GM23338 (cell line): ENCODE measurements around the gene CALHM5. TPM values are rescaled to one million over a fixed set of nuclear protein-coding genes. Genes with fewer than 3 reads are reported as not detected.

Experiments
- ATAC-seq: fragments of 200-7000 bp; cut with Tn5 transposase; 3 replicates; pipeline ENCODE4 v1.9.1; 2020
- DNase-seq: peaks from one replicate; pipeline ENCODE4 v3.0.0-alpha.2; 2015; ENCODE audit warnings: low spot score
- H2AFZ ChIP-seq: fragments of 200-600 bp; sonication (generic); 2 replicates; pipeline ENCODE4 v1.8.0; 2016; ENCODE audit warnings: antibody characterized with exemption, mild to moderate bottlenecking, moderate library complexity
- H3F3A ChIP-seq: fragments of 200-600 bp; sonication (generic); replicated peaks from 2 replicates; pipeline ENCODE4 v1.8.0; 2017; ENCODE audit warnings: antibody characterized with exemption, mixed run types, low read depth
- H3K27ac ChIP-seq: fragments of 200-600 bp; sonication (generic); 2 replicates; pipeline ENCODE4 v1.6.1; 2016; ENCODE audit warnings: low read depth
- H3K27me3 ChIP-seq: fragments of 200-600 bp; sonication (generic); 2 replicates; pipeline ENCODE4 v1.8.0; 2016; ENCODE audit warnings: mild to moderate bottlenecking, mixed run types, moderate library complexity; ENCODE audit not compliant: insufficient read depth
- H3K36me3 ChIP-seq: fragments of 200-600 bp; sonication (generic); 2 replicates; pipeline ENCODE4 v1.8.0; 2016; ENCODE audit warnings: mild to moderate bottlenecking; ENCODE audit not compliant: insufficient read depth
- H3K4me1 ChIP-seq: fragments of 200-600 bp; sonication (generic); 2 replicates; pipeline ENCODE4 v1.8.0; 2016; ENCODE audit warnings: mild to moderate bottlenecking, moderate library complexity; ENCODE audit not compliant: insufficient read depth
- H3K4me2 ChIP-seq: fragments of 200-600 bp; sonication (generic); 2 replicates; pipeline ENCODE4 v1.7.1; 2017; ENCODE audit warnings: mixed run types
- H3K4me3 ChIP-seq: fragments of 200-600 bp; sonication (generic); 2 replicates; pipeline ENCODE4 v1.6.1; 2016; ENCODE audit warnings: mixed run types
- H3K79me2 ChIP-seq: fragments of 200-600 bp; sonication (generic); replicated peaks from 2 replicates; pipeline ENCODE4 v1.8.0; 2017; ENCODE audit warnings: mild to moderate bottlenecking; ENCODE audit not compliant: insufficient read depth
- H3K9me2 ChIP-seq: fragments of 200-600 bp; sonication (generic); 2 replicates; pipeline ENCODE4 v1.8.0; 2017; ENCODE audit not compliant: insufficient read depth
- H4K20me1 ChIP-seq: fragments of 200-600 bp; sonication (generic); replicated peaks from 2 replicates; pipeline ENCODE4 v1.8.0; 2017; ENCODE audit warnings: mild to moderate bottlenecking; ENCODE audit not compliant: insufficient read depth
- H3K27ac Mint-ChIP-seq: 2 replicates; pipeline ENCODE4 v1.8.0; 2020; ENCODE audit warnings: inconsistent platforms, mild to moderate bottlenecking, moderate library complexity, mixed read lengths
- H3K27me3 Mint-ChIP-seq: 3 replicates; pipeline ENCODE4 v1.8.0; 2022; ENCODE audit warnings: low read depth, mild to moderate bottlenecking, moderate library complexity, mixed read lengths, inconsistent platforms; ENCODE audit not compliant: insufficient read depth, poor library complexity
- H3K36me3 Mint-ChIP-seq: 3 replicates; pipeline ENCODE4 v1.8.0; 2021; ENCODE audit warnings: low read depth, mild to moderate bottlenecking, inconsistent platforms, moderate library complexity, mixed read lengths
- H3K4me1 Mint-ChIP-seq: 3 replicates; pipeline ENCODE4 v1.8.0; 2020; ENCODE audit warnings: mild to moderate bottlenecking, inconsistent platforms, mixed read lengths
- H3K4me3 Mint-ChIP-seq: 3 replicates; pipeline ENCODE4 v1.8.0; 2021; ENCODE audit warnings: moderate library complexity, mild to moderate bottlenecking, inconsistent platforms, mixed read lengths
- H3K9me3 Mint-ChIP-seq: 3 replicates; pipeline ENCODE4 v1.8.0; 2020; ENCODE audit warnings: moderate library complexity, mild to moderate bottlenecking, inconsistent platforms, mixed read lengths
- CREB1 ChIP-seq: fragments of 250-450 bp; sonication (Bioruptor Pico); IDR thresholded peaks from 2 replicates; pipeline ENCODE4 v1.5.0; 2020; ENCODE audit warnings: low read depth, mild to moderate bottlenecking, moderate library complexity
- EZH2 ChIP-seq: fragments of 200-600 bp; sonication (generic); IDR thresholded peaks from one replicate; pipeline ENCODE4 v1.8.0; 2017; ENCODE audit warnings: antibody characterized with exemption, mild to moderate bottlenecking, low read depth; ENCODE audit not compliant: unreplicated experiment
- EZH2phosphoT487 ChIP-seq: fragments of 200-600 bp; sonication (generic); IDR thresholded peaks from one replicate; pipeline ENCODE4 v1.8.1; 2018; ENCODE audit warnings: antibody characterized with exemption; ENCODE audit not compliant: unreplicated experiment
- JUNB ChIP-seq: IDR thresholded peaks from one replicate; pipeline ENCODE4 v1.6.1; 2016; ENCODE audit warnings: antibody characterized with exemption; ENCODE audit not compliant: unreplicated experiment
- NANOG ChIP-seq: IDR thresholded peaks from 2 replicates; pipeline ENCODE4 v1.6.1; 2016; ENCODE audit warnings: antibody characterized with exemption, borderline replicate concordance
- POLR2AphosphoS5 ChIP-seq: IDR thresholded peaks from 2 replicates; pipeline ENCODE4 v1.6.1; 2016; ENCODE audit warnings: antibody characterized with exemption, low read depth
- STAT1 ChIP-seq: IDR thresholded peaks from one replicate; pipeline ENCODE4 v1.6.1; 2016; ENCODE audit warnings: antibody characterized with exemption; ENCODE audit not compliant: unreplicated experiment
- ZNF114 ChIP-seq: fragments of 250-450 bp; sonication (Bioruptor Pico); IDR thresholded peaks from 2 replicates; pipeline ENCODE4 v1.5.0; 2020; ENCODE audit warnings: mild to moderate bottlenecking, moderate library complexity
- ZNF331 ChIP-seq: fragments of 250-450 bp; sonication (Bioruptor Pico); IDR thresholded peaks from 2 replicates; pipeline ENCODE4 v1.5.0; 2020; ENCODE audit warnings: low read depth, mild to moderate bottlenecking, moderate library complexity
- polyA plus RNA-seq: library from polyadenylated mRNA; unstranded; fragments of >200 nt; fragmentation: Nextera tagmentation; extraction: Ambion mirVana; gene quantifications from 2 replicates; pipeline ENCODE4 v1.2.1, GENCODE V29; 2016
- total RNA-seq: library from RNA; depleted of rRNA; stranded (reverse); fragments of >200 nt; shearing (Covaris generic); gene quantifications from 2 replicates; pipeline ENCODE4 v1.2.3, GENCODE V29; 2014
- TF ChIP-seq, protein P1 (sequence below): IDR thresholded peaks from one replicate; pipeline ENCODE4 v1.6.1; 2018; ENCODE audit warnings: antibody characterized with exemption; ENCODE audit not compliant: unreplicated experiment
- TF ChIP-seq, protein P2 (sequence below): IDR thresholded peaks from 2 replicates; pipeline ENCODE4 v1.6.1; 2016; ENCODE audit warnings: antibody characterized with exemption
- TF ChIP-seq, protein P3 (sequence below), 2 experiments: fragments of 200-600 bp in 1 of 2; sonication (generic) in 1 of 2; conservative IDR thresholded peaks; 2 replicates each; pipeline versions ENCODE4 v1.5.1 to v1.6.1; 2016 to 2017; ENCODE audit warnings: antibody characterized with exemption in 2 of 2, low read depth in 2 of 2, mild to moderate bottlenecking in 2 of 2, moderate library complexity in 1 of 2
- TF ChIP-seq, protein P4 (sequence below): fragments of 250-450 bp; sonication (Bioruptor Pico); IDR thresholded peaks from 2 replicates; pipeline ENCODE4 v1.5.0; 2020; ENCODE audit warnings: mild to moderate bottlenecking, moderate library complexity

CALHM5 gene
- total and polyA plus RNA-seq, 2 experiments from 2014 or later = 0.02 to 0.10 TPM

DNA sequence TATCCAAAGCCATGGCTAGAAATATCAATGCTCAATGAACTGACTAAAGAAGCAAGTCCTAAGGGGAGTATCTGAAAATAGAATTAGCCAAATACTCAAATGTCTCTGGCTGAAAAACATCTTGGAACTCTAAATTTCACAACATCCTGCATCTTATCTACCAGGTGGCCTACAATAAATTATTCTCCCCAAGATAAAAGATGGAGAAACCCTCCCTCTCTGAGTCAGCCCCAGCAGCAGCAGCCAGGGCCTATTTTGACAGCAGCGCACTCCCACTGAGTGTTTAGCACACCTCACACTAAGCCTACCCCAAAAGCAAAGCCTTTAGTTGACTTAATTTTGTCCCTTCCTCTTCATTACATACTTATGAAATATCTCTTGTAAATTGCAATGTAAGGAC lies 44.3 kb upstream of the CALHM5 start:
- H3K9me3 Mint-ChIP-seq = no peaks in the 10 kb centered on the region
- TF ChIP-seq EZH2 (no peak), ZNF114 (CRISPR knock-in tag) (no peak), NANOG (no peak), POLR2AphosphoS5 (no peak), CREB1 (no peak), ZNF331 (CRISPR knock-in tag) (no peak), JUNB (no peak), STAT1 (no peak), EZH2phosphoT487 (no peak)
- TF ChIP-seq, protein P1, sequence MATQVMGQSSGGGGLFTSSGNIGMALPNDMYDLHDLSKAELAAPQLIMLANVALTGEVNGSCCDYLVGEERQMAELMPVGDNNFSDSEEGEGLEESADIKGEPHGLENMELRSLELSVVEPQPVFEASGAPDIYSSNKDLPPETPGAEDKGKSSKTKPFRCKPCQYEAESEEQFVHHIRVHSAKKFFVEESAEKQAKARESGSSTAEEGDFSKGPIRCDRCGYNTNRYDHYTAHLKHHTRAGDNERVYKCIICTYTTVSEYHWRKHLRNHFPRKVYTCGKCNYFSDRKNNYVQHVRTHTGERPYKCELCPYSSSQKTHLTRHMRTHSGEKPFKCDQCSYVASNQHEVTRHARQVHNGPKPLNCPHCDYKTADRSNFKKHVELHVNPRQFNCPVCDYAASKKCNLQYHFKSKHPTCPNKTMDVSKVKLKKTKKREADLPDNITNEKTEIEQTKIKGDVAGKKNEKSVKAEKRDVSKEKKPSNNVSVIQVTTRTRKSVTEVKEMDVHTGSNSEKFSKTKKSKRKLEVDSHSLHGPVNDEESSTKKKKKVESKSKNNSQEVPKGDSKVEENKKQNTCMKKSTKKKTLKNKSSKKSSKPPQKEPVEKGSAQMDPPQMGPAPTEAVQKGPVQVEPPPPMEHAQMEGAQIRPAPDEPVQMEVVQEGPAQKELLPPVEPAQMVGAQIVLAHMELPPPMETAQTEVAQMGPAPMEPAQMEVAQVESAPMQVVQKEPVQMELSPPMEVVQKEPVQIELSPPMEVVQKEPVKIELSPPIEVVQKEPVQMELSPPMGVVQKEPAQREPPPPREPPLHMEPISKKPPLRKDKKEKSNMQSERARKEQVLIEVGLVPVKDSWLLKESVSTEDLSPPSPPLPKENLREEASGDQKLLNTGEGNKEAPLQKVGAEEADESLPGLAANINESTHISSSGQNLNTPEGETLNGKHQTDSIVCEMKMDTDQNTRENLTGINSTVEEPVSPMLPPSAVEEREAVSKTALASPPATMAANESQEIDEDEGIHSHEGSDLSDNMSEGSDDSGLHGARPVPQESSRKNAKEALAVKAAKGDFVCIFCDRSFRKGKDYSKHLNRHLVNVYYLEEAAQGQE = no peak
- TF ChIP-seq, protein P2, sequence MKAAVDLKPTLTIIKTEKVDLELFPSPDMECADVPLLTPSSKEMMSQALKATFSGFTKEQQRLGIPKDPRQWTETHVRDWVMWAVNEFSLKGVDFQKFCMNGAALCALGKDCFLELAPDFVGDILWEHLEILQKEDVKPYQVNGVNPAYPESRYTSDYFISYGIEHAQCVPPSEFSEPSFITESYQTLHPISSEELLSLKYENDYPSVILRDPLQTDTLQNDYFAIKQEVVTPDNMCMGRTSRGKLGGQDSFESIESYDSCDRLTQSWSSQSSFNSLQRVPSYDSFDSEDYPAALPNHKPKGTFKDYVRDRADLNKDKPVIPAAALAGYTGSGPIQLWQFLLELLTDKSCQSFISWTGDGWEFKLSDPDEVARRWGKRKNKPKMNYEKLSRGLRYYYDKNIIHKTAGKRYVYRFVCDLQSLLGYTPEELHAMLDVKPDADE = no peak
- TF ChIP-seq, protein P3, sequence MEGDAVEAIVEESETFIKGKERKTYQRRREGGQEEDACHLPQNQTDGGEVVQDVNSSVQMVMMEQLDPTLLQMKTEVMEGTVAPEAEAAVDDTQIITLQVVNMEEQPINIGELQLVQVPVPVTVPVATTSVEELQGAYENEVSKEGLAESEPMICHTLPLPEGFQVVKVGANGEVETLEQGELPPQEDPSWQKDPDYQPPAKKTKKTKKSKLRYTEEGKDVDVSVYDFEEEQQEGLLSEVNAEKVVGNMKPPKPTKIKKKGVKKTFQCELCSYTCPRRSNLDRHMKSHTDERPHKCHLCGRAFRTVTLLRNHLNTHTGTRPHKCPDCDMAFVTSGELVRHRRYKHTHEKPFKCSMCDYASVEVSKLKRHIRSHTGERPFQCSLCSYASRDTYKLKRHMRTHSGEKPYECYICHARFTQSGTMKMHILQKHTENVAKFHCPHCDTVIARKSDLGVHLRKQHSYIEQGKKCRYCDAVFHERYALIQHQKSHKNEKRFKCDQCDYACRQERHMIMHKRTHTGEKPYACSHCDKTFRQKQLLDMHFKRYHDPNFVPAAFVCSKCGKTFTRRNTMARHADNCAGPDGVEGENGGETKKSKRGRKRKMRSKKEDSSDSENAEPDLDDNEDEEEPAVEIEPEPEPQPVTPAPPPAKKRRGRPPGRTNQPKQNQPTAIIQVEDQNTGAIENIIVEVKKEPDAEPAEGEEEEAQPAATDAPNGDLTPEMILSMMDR (conservative IDR thresholded peaks at IDR 0.05; ENCODE audit: low read depth in 2 of 2) = no peak
- TF ChIP-seq, protein P4, sequence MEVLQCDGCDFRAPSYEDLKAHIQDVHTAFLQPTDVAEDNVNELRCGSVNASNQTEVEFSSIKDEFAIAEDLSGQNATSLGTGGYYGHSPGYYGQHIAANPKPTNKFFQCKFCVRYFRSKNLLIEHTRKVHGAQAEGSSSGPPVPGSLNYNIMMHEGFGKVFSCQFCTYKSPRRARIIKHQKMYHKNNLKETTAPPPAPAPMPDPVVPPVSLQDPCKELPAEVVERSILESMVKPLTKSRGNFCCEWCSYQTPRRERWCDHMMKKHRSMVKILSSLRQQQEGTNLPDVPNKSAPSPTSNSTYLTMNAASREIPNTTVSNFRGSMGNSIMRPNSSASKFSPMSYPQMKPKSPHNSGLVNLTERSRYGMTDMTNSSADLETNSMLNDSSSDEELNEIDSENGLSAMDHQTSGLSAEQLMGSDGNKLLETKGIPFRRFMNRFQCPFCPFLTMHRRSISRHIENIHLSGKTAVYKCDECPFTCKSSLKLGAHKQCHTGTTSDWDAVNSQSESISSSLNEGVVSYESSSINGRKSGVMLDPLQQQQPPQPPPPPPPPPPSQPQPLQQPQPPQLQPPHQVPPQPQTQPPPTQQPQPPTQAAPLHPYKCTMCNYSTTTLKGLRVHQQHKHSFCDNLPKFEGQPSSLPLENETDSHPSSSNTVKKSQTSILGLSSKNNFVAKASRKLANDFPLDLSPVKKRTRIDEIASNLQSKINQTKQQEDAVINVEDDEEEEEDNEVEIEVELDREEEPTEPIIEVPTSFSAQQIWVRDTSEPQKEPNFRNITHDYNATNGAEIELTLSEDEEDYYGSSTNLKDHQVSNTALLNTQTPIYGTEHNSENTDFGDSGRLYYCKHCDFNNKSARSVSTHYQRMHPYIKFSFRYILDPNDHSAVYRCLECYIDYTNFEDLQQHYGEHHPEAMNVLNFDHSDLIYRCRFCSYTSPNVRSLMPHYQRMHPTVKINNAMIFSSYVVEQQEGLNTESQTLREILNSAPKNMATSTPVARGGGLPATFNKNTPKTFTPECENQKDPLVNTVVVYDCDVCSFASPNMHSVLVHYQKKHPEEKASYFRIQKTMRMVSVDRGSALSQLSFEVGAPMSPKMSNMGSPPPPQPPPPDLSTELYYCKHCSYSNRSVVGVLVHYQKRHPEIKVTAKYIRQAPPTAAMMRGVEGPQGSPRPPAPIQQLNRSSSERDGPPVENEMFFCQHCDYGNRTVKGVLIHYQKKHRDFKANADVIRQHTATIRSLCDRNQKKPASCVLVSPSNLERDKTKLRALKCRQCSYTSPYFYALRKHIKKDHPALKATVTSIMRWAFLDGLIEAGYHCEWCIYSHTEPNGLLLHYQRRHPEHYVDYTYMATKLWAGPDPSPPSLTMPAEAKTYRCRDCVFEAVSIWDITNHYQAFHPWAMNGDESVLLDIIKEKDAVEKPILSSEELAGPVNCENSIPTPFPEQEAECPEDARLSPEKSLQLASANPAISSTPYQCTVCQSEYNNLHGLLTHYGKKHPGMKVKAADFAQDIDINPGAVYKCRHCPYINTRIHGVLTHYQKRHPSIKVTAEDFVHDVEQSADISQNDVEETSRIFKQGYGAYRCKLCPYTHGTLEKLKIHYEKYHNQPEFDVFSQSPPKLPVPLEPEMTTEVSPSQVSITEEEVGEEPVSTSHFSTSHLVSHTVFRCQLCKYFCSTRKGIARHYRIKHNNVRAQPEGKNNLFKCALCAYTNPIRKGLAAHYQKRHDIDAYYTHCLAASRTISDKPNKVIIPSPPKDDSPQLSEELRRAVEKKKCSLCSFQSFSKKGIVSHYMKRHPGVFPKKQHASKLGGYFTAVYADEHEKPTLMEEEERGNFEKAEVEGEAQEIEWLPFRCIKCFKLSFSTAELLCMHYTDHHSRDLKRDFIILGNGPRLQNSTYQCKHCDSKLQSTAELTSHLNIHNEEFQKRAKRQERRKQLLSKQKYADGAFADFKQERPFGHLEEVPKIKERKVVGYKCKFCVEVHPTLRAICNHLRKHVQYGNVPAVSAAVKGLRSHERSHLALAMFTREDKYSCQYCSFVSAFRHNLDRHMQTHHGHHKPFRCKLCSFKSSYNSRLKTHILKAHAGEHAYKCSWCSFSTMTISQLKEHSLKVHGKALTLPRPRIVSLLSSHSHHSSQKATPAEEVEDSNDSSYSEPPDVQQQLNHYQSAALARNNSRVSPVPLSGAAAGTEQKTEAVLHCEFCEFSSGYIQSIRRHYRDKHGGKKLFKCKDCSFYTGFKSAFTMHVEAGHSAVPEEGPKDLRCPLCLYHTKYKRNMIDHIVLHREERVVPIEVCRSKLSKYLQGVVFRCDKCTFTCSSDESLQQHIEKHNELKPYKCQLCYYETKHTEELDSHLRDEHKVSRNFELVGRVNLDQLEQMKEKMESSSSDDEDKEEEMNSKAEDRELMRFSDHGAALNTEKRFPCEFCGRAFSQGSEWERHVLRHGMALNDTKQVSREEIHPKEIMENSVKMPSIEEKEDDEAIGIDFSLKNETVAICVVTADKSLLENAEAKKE (CRISPR knock-in tag) = no peak
- H4K20me1 ChIP-seq = no peaks in the 10 kb centered on the region
- H3K27me3 Mint-ChIP-seq = peaks cover 15% of the 10 kb centered on the region
- H2AFZ ChIP-seq = no peak overlapping the region
- peaks cover 24% of the 10 kb centered on the region for H3K4me1 Mint-ChIP-seq
- H3K79me2 ChIP-seq = no peaks in the 10 kb centered on the region
- no peak overlapping the region for H3K27ac Mint-ChIP-seq
- peaks cover 20% of the 10 kb centered on the region for H3K27me3 ChIP-seq
- H3K4me3 Mint-ChIP-seq = no peak overlapping the region
- H3K4me2 ChIP-seq = no peak overlapping the region
- no peaks in the 10 kb centered on the region for H3K9me2 ChIP-seq
- ATAC-seq (no peak), DNase-seq (no peak)
- H3F3A ChIP-seq = no peaks in the 10 kb centered on the region
- H3K4me1 ChIP-seq = no peaks in the 10 kb centered on the region; the same call in 1 of the 2 replicates
- no peak overlapping the region for H3K27ac ChIP-seq
- H3K36me3 ChIP-seq = no peaks in the 10 kb centered on the region
- no peak overlapping the region for H3K4me3 ChIP-seq
- no peaks in the 10 kb centered on the region for H3K36me3 Mint-ChIP-seq
